ENCODE measurements around the gene TTLL10. TPM values are rescaled to one million over a fixed set of nuclear protein-coding genes. Genes with fewer than 3 reads are reported as not detected.

TTLL10 gene
- total RNA-seq, 1 experiment from 2014 or later: 4.0 TPM

GRCh38 chr1:1136547-1137230 is 37.0 kb upstream of the TTLL10 start:
- H3K9me3 ChIP-seq (ENCODE audit: insufficient read depth, low read depth): no peaks in the 10 kb centered on the region
- ChIA-PET POLR2A (ENCODE audit: unreplicated experiment) (interaction anchor here (0.6 to 0.7 kb wide), 4 partner anchors 10 to 101 kb away, joined by 3 to 19 read pairs (median 6); no protein-coding TSS in a partner anchor), CTCF (interaction anchor here (0.6 kb wide), 2 partner anchors 50 to 101 kb away, joined by 3 to 10 read pairs; no protein-coding TSS in a partner anchor)
- H3K79me2 ChIP-seq (ENCODE audit: low read depth): no peaks in the 10 kb centered on the region
- peaks cover 33% of the 10 kb centered on the region for H3K4me1 ChIP-seq (replicated peaks; ENCODE audit: insufficient read depth)
- TF ChIP-seq EZH2 (IDR thresholded peaks at IDR 0.05; ENCODE audit: low read depth) (no peak), CTCF (conservative IDR thresholded peaks at IDR 0.05) (no peak)
- peaks cover 13% of the 10 kb centered on the region; the same call in 1 of the 2 replicates for H3F3A ChIP-seq (ENCODE audit: insufficient read depth, low read depth)
- DNase-seq: peak; percentile 40 to 64
- BruUV-seq (replicated peaks): no TSS peak
- intact Hi-C loops (cut with micrococcal nuclease; ENCODE audit: unreplicated experiment): no loop called here
- H2AFZ ChIP-seq: no peak overlapping the region
- H4K20me1 ChIP-seq (ENCODE audit: insufficient read depth): no peaks in the 10 kb centered on the region
- no peak overlapping the region for H3K27ac ChIP-seq
- H3K36me3 ChIP-seq (ENCODE audit: low read depth): no peaks in the 10 kb centered on the region
- no peaks in the 10 kb centered on the region for H3K27me3 ChIP-seq (ENCODE audit: insufficient read depth, low read depth)
- H3K4me2 ChIP-seq: peak overlapping the region; percentile 84
- peak overlapping the region; percentile 55; the same call in 1 of the 2 replicates for H3K4me3 ChIP-seq
- no peaks in the 10 kb centered on the region for H3K9me2 ChIP-seq (ENCODE audit: insufficient read depth)

GRCh38 chr1:1137256-1138045 is 36.2 kb upstream of the TTLL10 start:
- Histone ChIP-seq H4K20me1 (ENCODE audit: insufficient read depth) (no peaks in the 10 kb centered on the region), H2AFZ (no peak overlapping the region), H3K79me2 (ENCODE audit: low read depth) (no peaks in the 10 kb centered on the region), H3K4me2 (peak overlapping the region; percentile 84), H3K9me2 (ENCODE audit: insufficient read depth) (no peaks in the 10 kb centered on the region), H3K4me3 (peak overlapping the region; percentile 55; the same call in 1 of the 2 replicates), H3K36me3 (ENCODE audit: low read depth) (no peaks in the 10 kb centered on the region), H3K27me3 (ENCODE audit: insufficient read depth, low read depth) (no peaks in the 10 kb centered on the region), H3F3A (ENCODE audit: insufficient read depth, low read depth) (peaks cover 13% of the 10 kb centered on the region; the same call in 1 of the 2 replicates), H3K9me3 (ENCODE audit: insufficient read depth, low read depth) (no peaks in the 10 kb centered on the region), H3K4me1 (replicated peaks; ENCODE audit: insufficient read depth) (peaks cover 31% of the 10 kb centered on the region), H3K27ac (no peak overlapping the region)
- TF ChIP-seq EZH2 (IDR thresholded peaks at IDR 0.05; ENCODE audit: low read depth) (no peak), CTCF (conservative IDR thresholded peaks at IDR 0.05) (no peak)
- intact Hi-C loops (cut with micrococcal nuclease; ENCODE audit: unreplicated experiment): no loop called here
- BruUV-seq (replicated peaks): no TSS peak
- DNase-seq: no peak
- CTCF ChIA-PET: interaction anchor here (0.6 kb wide), 2 partner anchors 49 to 100 kb away, joined by 3 to 10 read pairs; no protein-coding TSS in a partner anchor
- POLR2A ChIA-PET (ENCODE audit: unreplicated experiment): interaction anchor here (0.6 kb wide), 1 partner anchor 101 kb away, joined by 3 read pairs; no protein-coding TSS in a partner anchor

DNA sequence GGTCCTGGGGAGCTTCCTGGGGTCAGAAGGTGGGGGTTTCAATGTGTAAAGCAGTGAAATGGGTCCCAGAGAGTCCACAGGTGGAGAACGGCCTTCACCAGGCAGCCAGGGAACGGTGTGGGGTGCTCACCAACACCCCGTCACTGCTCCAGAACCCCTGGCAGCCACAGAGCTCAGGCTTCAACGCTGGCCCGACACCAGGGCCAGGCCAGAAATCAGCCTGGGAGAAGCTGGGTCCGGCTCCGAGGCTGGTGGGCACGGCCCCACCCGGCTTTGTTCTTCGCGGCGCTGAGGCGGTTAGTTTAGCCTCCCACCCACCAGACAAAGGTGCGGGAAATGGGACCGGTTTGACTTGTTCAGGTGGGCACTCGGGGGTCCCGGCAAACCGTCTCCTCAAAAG is 33.0 kb upstream of the TTLL10 start:
- no peak overlapping the region for H3K27ac ChIP-seq
- peaks cover 25% of the 10 kb centered on the region for H3K4me1 ChIP-seq (replicated peaks; ENCODE audit: insufficient read depth)
- POLR2A ChIA-PET (ENCODE audit: unreplicated experiment): no interaction called here
- no peak overlapping the region for H3K4me2 ChIP-seq
- CTCF ChIA-PET: no interaction called here
- no peaks in the 10 kb centered on the region for H3K79me2 ChIP-seq (ENCODE audit: low read depth)
- peaks cover 10% of the 10 kb centered on the region; the same call in 1 of the 2 replicates for H3F3A ChIP-seq (ENCODE audit: insufficient read depth, low read depth)
- no peaks in the 10 kb centered on the region for H3K9me2 ChIP-seq (ENCODE audit: insufficient read depth)
- DNase-seq: no peak
- H3K27me3 ChIP-seq (ENCODE audit: insufficient read depth, low read depth): no peaks in the 10 kb centered on the region
- H3K36me3 ChIP-seq (ENCODE audit: low read depth): no peaks in the 10 kb centered on the region
- H3K4me3 ChIP-seq: no peak overlapping the region
- H4K20me1 ChIP-seq (ENCODE audit: insufficient read depth): no peaks in the 10 kb centered on the region
- intact Hi-C loops (cut with micrococcal nuclease; ENCODE audit: unreplicated experiment): no loop called here
- TF ChIP-seq EZH2 (IDR thresholded peaks at IDR 0.05; ENCODE audit: low read depth): no peak
- no peak for TF ChIP-seq CTCF (conservative IDR thresholded peaks at IDR 0.05)
- no TSS peak for BruUV-seq (replicated peaks)
- no peak overlapping the region for H2AFZ ChIP-seq
- H3K9me3 ChIP-seq (ENCODE audit: insufficient read depth, low read depth): no peaks in the 10 kb centered on the region

All from PC-9 (cell line).